Pulmonary artery endothelial cell (primary cell): ENCODE results near the gene TNS1. TPM values are rescaled to one million over a fixed set of nuclear protein-coding genes. Genes with fewer than 3 reads are reported as not detected.
"Not testable (repeated sequence)": the region's sequence is repeated elsewhere in the genome, so short reads cannot be mapped to it uniquely, and the experiment has no call there.

ENCODE experiments used
- DNase-seq: peaks from one replicate; pipeline ENCODE4 v3.0.0-alpha.2; 2011; ENCODE audit warnings: low read depth, low spot score
- total RNA-seq: library from RNA; depleted of rRNA; stranded (reverse); fragments of >200 nt; gene quantifications from 2 replicates; pipeline ENCODE4 v1.2.3, GENCODE V29; 2014

The TNS1 gene
- total RNA-seq, 1 donor from 2014 or later, result 26.2 TPM

DNA sequence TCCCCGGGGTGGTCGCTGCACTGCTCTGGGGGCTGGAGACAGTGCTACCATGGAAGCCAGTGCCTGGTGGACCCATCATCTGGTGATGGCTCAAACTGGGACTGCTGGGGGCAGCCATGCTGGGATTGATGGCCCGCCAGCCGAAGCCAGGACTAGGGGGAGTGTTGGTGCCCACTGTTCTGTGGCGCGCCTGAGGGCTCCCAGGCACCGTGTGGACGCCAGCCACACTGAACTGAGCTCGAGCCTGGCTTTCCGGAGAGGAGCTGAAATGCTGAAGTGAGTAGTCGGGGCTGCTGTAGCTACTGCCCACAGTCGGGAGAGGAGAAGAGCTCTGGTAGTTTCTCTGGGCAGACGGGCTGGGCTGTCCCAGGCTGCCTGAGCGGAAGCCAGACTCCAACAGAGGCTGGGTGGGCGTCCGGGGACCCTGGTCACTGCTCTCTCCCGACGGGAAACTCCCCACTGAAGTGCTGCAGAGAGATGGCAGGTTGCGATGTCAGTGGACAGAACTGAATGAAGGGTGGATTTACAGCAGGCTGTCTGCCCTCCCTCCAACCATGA, 184.4 kb downstream of the TNS1 start:
- DNase-seq, result no peak

DNA sequence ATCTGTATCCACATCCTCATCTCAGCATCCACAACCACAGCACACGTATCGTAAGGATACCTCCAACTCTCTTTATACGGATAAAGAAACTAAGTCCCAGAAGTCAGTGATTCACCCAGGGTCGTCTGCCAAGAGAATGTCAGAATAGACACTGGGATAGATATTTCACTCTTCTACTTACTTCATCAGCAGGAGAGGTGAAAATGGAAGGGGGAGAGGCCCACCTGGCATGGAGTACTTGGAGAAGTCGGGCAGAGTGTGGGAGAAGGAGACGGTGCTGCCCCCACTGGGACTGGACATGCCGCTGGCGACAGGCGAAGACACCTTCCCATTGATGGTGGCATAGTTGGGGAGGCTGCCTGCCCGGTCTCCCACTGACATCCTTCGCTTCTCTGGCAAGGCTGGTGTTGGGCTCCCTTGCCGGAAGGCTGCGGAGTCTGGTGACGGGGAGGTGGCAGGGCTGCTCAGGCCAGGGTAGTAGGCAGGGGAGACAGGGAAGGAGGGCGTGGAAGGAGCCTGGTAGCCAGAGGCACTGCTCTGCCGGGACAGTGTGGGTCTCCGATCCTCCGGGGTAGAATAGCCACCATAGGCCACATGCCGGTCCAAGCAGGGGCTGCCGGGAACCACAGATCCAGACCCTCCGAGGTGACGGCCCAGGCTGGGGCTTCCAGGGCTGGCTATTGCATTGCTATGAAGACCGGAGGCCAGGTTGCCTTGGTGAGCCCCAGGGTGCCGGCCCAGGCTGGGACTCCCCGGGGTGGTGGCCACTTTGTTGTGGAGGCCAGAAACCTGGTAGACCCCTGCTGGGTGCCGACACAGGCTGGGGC, 185.1 kb downstream of the TNS1 start:
- DNase-seq, result no peak

DNA sequence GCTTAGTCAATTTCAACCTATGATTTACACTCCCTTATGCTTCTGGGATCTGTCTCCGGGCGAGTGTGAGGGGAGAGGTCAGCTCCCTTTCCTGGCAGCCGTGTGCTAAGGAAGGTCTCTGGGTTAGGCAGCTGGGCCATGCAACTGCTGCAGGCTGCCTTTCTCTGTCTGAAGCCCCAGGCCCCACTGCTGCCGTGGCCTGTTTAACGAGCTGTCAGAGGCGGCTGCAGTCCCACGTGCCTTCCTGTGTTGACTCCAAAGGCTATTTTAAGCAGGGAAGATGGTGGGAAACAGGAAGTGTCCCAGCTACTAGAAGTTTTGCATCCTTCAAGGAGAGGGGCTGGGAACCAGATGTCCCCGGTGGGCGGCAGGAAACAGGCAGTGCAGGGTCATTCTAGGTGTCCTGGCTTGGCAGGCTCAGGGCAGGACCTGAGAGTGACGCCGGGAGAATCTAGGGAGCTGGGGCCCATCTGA, 186.4 kb downstream of the TNS1 start:
- DNase-seq, result peak; percentile 77

DNA sequence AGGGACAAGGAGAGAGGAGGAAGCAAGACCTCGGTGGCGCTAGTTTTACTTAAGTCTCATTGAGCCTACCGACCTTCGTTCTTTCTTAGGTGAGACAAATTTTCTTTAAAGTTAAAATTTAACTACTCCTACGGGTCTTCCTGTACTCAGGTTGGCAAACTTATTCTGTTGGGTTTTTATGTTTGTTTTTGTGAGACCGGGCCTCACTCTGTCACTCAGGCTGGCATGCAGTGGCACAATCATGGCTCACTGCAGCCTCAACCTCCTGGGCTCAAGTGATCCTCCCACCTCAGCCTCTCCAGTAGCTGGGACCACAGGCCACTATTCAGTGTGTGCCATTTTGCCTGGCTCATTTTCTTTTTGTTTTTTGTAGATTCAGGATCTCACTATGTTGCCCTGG, 189.0 kb downstream of the TNS1 start:
- no peak for DNase-seq

DNA sequence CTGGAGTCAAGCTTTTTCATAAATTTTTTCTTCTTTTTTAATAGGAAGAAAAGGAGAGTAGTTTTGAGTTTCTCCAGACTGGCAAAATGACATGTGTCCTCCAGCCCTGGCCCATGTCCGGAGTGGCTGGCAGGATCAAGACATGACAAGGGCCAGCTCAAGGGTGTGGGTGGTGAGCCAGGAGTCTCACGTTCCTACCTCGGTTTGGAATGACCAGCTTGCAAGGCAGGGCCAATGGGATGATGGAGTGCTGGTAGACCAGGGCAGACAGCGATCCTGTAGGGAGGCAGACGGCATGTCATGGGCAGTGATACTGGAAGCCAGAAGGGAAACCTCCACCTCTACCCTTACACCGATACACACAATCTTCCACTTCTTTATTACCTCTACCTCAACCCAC, 190.6 kb downstream of the TNS1 start:
- DNase-seq, result no peak

DNA sequence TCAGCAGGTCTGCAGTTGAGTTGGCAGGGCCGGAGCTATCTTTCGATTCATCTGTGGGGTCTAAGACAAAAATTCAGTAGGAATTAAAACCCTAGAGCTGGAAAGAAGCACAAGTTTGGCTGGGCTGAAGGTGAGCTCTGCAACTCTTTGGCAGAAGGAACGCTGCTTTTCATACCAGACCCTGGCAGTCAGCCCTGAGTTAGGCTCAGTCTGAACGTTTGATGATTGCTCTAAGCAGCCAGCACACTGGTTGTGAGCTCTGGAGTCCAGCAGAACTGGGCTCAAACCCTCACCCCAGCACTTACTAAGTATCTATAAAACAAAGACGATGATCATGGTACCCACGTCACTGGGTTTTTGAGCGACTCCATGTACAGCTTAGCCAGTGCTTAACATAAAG, 192.5 kb downstream of the TNS1 start:
- no peak for DNase-seq

DNA sequence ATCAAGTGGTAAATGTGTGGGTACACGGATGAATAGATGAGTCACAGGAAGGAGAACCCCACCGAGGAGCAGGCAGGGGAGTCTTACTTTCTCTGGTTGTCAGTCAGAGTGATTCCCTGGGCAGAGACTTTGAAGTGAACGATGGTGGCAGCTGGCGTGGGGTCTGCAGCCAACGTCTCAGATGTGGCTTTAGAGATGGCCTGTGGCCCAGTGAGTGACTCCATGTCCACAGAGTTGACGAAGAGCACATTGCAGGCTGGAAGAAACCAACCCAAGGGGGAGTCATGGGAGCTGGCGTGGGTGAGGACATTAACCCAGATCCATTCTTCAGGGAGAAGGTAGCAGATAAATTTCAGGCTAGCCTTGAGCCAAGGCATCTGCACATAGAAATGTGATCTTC, 193.1 kb downstream of the TNS1 start:
- DNase-seq, result no peak

DNA sequence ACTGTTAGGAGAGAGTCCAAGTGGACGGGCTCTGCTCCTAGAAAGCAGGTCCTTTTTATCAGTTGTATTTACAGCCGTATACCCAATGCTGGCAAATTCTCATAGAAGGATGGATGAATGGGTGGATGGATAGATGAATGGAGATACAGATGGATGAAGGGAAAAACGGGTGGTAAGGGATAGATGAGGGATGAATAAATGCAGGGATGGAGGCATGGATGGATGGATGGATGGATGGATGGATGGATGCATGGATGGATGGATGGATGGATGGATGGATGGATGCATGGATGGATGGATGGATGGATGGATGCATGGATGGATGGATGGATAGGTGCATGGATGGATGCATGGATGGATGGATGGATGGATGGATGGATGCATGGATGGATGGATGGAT, 193.8 kb downstream of the TNS1 start:
- not testable (repeated sequence) for DNase-seq

DNA sequence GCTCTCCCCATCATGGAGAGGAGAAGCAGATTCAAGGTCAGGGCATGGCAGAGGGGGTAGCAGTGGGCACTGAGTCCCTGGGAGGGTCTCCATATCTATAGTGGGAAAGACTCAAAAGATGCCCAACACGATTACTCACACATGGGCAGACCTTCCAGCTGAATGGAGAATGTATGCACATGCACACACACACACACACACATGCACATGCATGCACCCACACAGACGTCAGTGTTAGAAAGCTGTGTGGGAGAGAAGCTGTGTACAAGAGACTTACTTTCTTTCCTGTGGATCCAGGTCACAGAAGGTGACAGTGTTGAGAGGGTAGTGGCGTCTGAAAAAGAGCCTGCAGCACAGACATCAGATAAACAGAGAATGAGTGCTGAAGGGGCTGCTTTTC, 194.5 kb downstream of the TNS1 start:
- no peak for DNase-seq

DNA sequence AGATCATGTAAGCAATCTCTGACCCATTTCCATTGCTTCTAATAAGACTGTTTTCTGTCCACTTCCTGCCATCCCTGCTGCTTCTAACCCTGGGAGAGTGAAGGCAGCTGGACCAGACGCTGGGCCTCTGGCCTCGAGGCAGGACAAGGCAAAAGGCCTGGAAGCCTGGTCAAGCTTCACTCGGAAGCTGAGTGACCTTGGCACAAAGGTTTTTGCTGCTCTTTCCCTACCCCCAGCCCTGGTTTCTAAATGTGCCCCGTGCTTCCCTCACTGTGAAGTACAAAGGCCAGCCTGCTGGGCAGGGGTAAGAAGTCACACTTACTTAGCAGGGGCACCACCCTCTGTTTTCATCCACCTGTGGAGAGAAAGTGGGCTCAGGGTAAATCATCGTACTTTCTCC, 195.0 kb downstream of the TNS1 start:
- DNase-seq, result no peak

DNA sequence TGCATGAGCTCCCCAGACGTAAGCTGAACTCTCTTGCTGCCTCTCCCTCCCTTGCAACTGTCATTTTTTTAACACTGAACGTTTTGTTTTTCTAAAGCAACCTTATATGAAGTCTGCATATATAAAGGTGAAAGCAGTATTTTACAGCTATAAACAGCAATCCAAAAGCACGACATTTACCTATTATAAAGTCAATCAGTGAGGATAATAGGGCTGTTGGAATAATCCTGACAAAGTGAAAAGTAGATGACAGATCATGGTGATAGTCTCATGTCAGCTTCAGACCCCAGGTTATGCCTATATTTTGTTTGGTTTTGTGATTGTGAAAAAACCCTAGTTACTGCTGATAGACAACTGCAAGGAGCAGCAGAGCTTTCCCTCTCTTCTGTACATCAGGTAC, 195.8 kb downstream of the TNS1 start:
- DNase-seq, result no peak

DNA sequence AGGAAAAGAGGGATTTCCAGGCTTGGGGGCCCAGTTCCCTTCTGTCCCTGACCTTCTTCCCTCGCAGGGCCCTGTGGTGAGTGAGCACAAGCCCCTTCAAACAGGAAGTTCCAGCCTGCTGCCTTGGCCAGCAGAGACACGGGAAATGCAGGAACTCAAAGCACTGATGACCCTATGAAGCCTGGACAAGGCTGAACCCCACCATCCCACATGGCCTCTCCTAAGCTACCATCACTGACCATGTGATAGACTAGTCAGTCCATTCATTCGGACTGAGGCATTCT, 196.4 kb downstream of the TNS1 start:
- no peak for DNase-seq

DNA sequence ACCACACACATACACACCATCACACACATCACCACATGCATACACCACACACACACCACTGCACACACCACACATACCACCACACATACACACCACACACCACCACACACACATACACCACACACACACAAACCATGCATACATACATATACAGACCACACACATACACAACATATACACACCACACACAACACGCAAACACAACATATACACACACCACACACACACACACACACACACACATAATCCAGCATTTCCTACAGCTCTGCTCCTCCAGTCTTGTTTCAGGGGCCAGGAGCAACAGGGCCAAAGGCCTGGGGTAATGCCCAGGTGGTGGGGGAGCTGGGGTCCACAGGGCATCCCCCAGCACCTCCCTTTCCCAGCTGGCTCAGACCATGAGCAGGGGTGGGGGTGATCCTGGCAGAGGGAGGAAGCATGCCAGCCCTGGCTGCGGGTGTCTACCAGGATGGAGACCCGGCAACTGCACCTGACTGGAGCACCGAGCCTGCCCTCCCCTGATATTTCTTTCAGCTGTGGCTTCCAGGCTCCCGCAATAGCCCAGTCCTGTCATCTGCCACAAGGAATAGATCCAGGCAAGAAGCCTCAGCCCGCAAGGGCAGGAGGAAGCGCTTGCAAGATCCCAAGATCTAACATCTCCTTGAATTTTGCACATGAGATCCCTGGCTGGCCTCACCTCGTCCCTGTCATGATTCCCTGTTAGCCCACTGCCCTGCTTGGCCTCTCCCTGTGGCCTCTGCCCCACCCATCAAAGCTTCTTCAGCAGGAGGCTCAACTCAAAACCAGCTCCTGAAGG, 196.9 kb downstream of the TNS1 start:
- no peak for DNase-seq

DNA sequence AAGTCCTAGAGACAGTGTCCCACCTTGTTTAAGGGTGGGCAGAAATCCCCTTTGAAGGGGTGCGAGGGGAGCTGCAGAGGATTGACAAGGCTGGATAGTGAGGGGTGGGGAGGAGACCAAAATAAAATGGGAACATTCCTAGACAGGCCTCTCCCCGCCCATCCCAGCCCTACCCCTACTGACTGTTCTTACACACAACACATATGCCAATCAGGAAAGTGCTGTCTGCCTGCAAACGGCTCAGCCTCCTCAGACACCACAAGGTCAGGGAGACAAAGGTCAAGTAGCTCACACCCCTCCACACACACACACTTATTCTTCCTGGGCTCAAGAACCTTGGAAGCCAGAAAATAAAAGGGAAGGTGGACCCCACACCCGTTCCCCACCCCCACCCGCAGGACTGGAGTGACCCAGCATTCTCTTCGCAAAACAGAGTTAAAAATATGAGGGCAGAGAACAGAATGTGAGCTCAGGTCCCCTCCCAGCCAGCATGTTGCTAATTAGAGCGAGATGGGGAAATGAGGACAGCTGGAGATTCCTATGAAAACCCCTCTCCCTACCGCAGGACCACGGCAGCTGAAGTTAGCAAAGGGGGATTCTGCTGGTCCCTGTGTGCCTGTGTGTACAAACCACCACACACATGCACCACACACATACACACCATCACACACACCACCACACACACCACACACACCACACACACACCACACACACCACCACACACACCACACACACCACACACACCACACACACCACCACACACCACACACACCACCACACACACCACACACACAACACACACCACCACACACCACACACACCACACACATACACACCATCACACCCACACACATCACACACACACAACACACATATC, 197.8 kb downstream of the TNS1 start:
- DNase-seq, result no peak

DNA sequence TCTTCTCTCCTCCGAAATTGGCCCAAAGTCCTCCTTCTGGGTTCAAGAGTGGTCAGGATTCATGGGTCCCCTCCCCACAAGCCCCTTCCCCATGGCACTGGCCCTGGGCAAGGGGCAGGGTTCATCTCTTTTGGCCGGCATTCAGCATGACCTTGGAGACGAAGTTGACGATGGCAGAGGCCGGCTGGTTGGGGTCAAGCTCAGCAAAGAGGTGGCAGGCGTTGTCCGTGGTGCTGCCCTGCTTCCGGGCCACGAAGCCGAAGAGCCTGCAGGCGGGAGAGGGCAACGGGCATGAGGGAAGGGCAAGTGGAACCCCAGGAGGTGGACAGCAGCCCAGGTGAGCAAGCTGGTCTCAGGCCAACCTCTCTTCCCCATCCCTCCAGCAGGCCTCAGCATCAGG, 198.5 kb downstream of the TNS1 start:
- no peak for DNase-seq

DNA sequence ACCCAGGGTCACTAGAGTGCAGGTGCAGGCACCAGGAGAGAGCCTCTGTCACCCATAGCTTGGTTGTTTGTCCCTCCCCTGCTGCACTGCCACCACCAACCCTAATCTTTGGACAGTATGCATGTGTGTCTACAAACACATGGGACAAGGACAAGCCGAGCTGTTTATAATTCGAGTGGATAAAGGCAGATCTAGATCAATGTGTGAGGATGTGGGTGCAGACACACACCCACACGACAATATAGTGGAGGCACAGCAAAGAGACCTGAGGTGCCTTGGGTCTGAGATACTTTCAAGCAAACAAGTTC, 199.2 kb downstream of the TNS1 start:
- no peak for DNase-seq

DNA sequence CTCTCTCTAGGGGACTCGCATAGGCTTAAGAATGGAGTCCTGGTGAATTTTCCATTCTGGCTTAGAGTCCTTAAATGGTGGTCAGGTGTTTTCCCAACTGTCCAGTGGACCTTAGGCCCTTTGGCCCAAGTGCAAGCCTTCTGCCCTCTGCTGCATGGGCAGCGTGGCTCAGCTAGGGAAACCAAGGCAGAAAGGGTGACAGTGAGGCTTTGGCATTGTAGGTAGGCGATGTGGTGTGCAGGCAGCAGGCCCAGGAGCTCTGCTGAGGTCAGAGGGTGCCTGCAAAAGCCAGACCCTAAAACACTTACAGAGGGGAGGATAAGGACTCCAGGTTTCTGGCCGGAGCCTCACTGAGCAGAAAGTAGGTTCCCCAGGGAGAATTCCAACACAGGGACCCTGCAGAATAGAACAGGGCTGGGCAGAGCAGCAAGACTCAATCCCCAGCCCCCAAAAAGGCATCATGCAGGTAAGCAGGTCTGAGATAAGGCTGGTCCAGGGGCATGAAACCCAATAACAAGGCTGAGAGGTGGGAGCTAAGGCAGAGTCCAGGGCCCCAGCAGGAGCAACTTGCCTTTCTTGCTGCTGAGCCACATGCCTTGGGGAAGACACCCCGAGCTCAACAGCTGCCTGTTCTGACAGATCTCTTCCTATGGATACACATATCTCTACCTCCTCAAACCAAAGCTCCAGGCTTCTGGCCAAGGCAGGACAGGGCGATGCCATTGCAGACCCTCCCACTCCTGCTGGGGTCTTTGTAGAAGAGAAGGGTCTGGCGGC, 199.7 kb downstream of the TNS1 start:
- DNase-seq, result no peak

DNA sequence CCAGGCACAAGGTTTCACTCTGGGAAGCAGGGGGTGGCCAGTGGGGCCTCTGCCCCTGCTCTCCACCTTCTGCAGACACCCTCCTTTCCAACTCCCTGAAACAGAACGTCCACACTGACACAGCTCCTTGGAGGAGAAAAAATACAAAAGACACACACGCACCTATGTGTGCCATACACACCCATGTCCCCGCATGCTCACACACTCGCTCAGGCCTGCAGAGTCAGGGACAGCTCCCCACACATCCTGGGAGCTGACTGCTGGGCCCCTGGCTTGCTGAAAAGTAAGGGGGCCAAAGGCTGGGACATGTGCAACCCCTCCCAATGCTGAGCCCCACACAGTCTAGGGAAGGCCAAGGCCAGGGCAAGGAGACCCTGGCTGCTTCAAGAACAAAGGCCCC, 200.5 kb downstream of the TNS1 start:
- no peak for DNase-seq

DNA sequence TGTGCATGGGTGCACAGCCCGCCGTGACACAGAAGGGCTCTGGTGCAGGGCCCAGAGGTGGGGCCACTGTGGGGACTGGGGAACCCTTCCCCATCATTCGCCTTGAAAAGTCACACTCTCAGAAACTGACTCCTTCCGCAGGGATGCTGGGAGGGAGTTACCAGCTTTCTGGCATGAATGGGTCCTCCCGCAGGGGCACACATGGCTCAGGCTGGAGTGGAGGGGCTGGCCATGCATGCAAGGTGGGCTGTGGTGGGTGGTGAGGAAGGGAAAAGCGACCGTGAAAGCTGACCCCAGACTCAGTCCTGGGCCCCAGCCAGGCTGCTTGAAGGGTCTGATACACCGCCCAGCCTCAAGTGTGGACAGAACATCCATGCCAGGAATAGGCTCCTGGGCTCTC, 201.1 kb downstream of the TNS1 start:
- DNase-seq, result no peak

DNA sequence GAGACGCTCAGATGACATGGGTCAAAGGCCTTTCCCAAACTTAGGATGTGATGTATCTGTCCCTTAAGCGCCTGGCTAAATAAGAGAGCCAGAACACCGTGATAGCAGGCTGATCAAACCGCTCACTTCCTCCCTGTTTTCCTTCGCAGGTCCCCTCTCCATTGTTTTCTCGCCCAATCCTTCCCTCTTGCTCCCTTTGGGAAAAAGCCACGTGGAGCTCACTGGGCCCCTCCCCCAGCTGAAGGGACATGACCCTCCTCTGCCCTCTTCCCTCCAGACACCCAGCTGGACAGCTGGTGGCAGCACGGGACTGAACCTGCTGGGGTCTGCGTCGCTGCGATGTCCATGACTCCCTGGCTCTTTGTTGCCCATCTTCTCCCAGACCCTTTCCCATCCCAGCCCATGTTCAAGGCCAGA, 201.7 kb downstream of the TNS1 start:
- no peak for DNase-seq
